ENCODE measurements around the gene SLC6A15.

GRCh38 chr12:84955298-84955697 is 42.7 kb upstream of the SLC6A15 start:
- no peak for TF ChIP-seq CTCF (IDR thresholded peaks at IDR 0.05)
- no peak for TF ChIP-seq EZH2 (IDR thresholded peaks at IDR 0.05; ENCODE audit: borderline replicate concordance, insufficient read depth, low read depth, low read length, poor library complexity, severe bottlenecking)

All from B cell (primary cell).